COLO829 (cell line): ENCODE data around the gene MOBP.
A peak's percentile ranks its signal among the peaks of the same experiment; 100 is the strongest.
"Not testable (repeated sequence)": the region's sequence is repeated elsewhere in the genome, so short reads cannot be mapped to it uniquely, and the experiment has no call there.

ENCODE experiments used
- DNase-seq: peaks from one replicate; pipeline ENCODE4 v3.0.0; 2012; ENCODE audit warnings: low spot score

Gene MOBP

GRCh38 chr3:39467394-39468107 lies at the start of gene MOBP:
MOBP (plus strand) TSS chr3:39467680; CDS start chr3:39502070, 34,390 bp downstream.
- DNase-seq = no peak

- not testable (repeated sequence) for DNase-seq
Measured at GRCh38 chr3:39418556-39419225, 48.8 kb upstream of the MOBP start.

DNA sequence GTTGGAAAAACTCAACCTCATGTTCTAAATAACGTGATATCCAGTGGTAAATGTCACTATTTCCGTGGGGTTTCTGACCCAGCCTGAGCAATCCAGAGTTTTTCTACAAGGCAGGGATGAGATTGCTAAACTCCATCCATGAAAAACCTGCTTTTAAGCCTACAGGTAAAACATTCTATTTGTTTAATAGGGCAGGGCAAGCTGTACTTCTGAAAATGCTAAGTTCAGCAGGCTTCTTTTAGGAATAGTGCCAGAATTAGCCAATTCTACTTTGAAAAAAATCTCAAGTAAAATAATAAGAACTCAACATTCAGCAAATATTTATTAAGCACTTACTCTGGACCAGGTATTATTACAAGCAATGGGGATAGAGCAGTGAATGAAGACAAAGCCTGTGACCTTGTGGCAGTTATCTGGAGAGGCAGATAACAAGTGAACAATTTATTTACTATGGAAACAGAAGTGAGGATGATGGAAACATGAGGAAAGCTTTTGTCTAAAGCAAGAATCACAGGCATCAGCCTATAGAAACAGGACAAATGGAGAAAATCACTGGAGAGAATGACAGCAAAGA lies 47.7 kb upstream of the MOBP start:
- no peak for DNase-seq

- DNase-seq = no peak
Measured at GRCh38 chr3:39420543-39420942, 46.9 kb upstream of the MOBP start.

- DNase-seq = no peak
Measured at GRCh38 chr3:39423436-39423970, 44.0 kb upstream of the MOBP start.

DNA sequence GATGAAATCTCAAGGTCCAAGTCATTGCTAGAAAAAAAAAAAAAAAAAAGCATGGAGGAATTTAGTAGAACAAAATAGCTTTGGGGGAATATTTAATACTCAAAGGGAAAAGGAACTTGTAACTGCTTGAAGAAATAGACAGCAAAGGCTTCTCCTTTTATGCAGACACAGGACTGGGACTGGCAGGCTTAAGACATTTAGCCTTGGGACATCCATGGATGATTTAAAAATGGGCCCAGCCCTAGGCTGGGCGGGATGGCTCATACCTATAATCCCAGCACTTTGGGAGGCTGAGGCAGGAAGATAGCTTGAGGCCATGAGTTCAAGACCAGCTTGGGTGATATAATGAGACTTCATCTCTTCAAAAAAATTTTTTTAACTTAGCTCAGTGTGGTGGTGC lies 41.2 kb upstream of the MOBP start:
- DNase-seq = no peak

DNA sequence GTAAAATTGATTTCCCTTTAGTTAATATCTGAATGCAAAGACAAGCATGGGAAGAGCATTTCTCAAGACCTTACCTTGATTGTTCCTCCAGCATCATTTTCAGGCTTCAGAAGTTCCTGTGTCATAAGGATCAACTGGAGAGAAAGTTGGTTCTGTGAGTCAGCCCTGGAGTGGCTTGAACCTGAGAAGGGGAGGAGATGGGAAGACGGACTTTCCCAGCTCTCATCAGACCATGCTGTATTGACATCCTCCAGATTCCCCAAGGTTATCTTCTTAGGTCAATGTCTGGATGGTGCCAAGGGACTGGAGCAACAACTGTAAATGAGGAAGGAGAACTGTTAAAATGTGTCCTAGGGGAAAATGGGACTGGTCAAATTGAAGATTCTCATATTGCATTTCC lies 40.0 kb upstream of the MOBP start:
- no peak for DNase-seq

DNA sequence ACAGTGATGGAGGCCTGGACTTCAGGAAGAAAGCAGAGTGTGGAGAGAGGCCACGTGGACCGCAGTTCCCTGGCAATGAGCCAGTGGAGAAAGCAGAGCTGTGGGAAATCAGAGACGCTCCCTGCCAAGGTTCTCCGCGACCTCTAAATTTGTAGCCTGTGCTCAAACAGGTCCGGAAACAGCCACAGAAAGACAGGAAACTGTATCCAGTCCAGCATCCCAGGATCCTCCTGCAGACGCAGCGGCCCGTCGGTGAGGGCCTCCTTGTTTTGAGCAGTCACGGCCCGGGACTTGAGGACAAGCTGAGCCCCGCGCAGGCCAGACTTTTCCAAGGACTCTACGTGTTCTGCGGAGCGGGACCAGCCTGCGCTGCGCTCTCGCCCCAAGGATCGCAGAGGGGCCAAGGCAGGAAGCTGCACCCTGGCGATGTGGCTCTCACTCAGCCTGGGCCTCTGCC lies 38.7 kb upstream of the MOBP start:
- DNase-seq = no peak

- no peak for DNase-seq
Measured at GRCh38 chr3:39429466-39429865, 38.0 kb upstream of the MOBP start.

GRCh38 chr3:39432342-39432741 lies 35.1 kb upstream of the MOBP start:
- no peak for DNase-seq

- DNase-seq = no peak
Measured at GRCh38 chr3:39433642-39434041, 33.8 kb upstream of the MOBP start.

GRCh38 chr3:39434574-39434973 lies 32.9 kb upstream of the MOBP start:
- no peak for DNase-seq

DNA sequence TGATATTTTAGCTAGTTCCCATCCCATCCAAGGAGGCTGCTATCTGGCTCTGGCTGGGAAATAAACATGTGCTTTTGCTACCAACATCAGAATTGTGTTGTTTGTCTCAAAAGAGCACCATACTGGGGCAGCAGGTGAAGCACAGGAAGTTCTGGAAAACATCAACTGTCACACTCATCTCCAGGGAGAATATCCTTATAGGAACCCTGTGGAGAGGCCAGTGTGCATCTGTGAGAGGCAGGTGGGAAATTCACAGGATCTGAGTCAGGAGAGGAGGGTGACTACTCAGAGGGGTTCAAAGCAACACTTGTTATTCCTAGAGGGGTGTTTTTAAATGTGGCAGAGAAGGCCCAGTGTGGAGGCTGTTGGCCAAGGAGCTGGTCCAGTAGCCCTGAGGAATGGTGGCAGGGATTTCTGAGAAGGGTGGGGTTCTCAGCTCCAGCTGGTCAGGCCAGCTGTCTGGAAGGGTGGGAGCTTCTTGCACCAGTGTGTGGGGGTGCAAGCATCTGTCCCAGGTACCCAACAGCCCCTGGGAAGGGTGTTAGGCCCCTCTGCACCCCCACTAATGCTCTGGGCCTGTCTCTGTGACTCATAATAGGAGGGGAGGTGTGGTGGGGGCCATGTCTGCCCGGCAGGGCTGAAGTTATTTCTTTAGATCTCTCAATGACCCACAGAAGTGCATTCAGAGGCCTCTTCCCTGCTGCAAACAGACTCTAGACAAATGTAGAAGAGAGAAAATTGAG lies 32.3 kb upstream of the MOBP start:
- DNase-seq = no peak

- no peak for DNase-seq
Measured at GRCh38 chr3:39438880-39439279, 28.6 kb upstream of the MOBP start.

- no peak for DNase-seq
Measured at GRCh38 chr3:39440316-39440715, 27.2 kb upstream of the MOBP start.

- DNase-seq = no peak
Measured at GRCh38 chr3:39443530-39443929, 23.9 kb upstream of the MOBP start.

DNA sequence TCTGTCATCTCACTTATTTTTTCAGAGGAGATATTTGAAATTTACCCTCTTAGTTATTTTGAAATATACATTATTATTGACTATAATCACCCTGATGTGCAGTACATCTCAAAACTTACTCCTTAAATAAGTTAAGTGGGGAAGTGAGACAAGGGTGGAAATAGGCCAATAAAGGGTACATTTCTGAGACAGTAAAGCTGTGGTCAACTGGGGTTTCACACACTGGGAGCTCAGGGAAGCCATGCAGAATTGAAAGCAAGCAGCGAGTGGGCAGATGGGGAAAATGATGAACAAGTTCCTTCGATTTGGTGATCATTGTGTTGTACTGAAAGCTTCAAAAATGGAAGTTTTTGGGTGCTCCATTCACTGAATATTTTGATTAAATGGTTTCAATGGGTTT lies 21.6 kb upstream of the MOBP start:
- DNase-seq = no peak

GRCh38 chr3:39446444-39446843 lies 21.0 kb upstream of the MOBP start:
- DNase-seq = no peak

GRCh38 chr3:39447637-39448483 lies 19.6 kb upstream of the MOBP start:
- peak; percentile 94 for DNase-seq

GRCh38 chr3:39448506-39449233 lies 18.8 kb upstream of the MOBP start:
- no peak for DNase-seq

- no peak for DNase-seq
Measured at GRCh38 chr3:39449796-39450195, 17.7 kb upstream of the MOBP start.
